HEK293 (cell line): Measurements from ENCODE around the gene COX17.

Experiments
- BCL11A ChIP-seq: fragments of 450-650 bp; formaldehyde crosslinking; IDR thresholded peaks from 2 replicates; pipeline ENCODE4 v1.5.1; 2016; ENCODE audit warnings: low read depth, missing biosample characterization, missing genetic modification characterization
- PBX3 ChIP-seq: sonication (generic); formaldehyde crosslinking; IDR thresholded peaks from 2 replicates; pipeline ENCODE4 v1.8.1; 2022; ENCODE audit warnings: mild to moderate bottlenecking, moderate library complexity, missing genetic modification reagents
- SETDB1 ChIP-seq: IDR thresholded peaks from one replicate; pipeline ENCODE4 v1.6.1; 2017; ENCODE audit warnings: mild to moderate bottlenecking, low read length, moderate library complexity, mixed read lengths; ENCODE audit not compliant: insufficient read length
- ZNF138 ChIP-seq: fragments of 450-650 bp; formaldehyde crosslinking; IDR thresholded peaks from 2 replicates; pipeline ENCODE4 v1.5.1; 2016; ENCODE audit warnings: missing biosample characterization, missing genetic modification characterization, borderline replicate concordance
- ZNF274 ChIP-seq, 2 experiments: fragments of 200-500 bp in 1 of 2; fragments of 450-650 bp in 1 of 2; sonication (Bioruptor generic) in 1 of 2; formaldehyde crosslinking in 1 of 2; IDR thresholded peaks; 2 replicates each; pipeline versions ENCODE4 v1.5.1 to v1.6.1; 2014 to 2016; ENCODE audit warnings: borderline replicate concordance in 1 of 2, inconsistent platforms in 1 of 2, low read length in 1 of 2, missing biosample characterization in 1 of 2, missing genetic modification characterization in 1 of 2
- ZNF280D ChIP-seq: fragments of 450-650 bp; formaldehyde crosslinking; IDR thresholded peaks from 2 replicates; pipeline ENCODE4 v1.5.1; 2016; ENCODE audit warnings: missing biosample characterization, missing genetic modification characterization

- TF ChIP-seq BCL11A (tag by site-specific recombination) (no peak), ZNF280D (tag by site-specific recombination) (no peak), ZNF274 (IDR thresholded peaks at IDR 0.05; ENCODE audit: low read length) (no peak), ZNF274 (tag by site-specific recombination; IDR thresholded peaks at IDR 0.05; ENCODE audit: borderline replicate concordance) (no peak), SETDB1 (no peak), PBX3 (CRISPR knock-in tag) (no peak), ZNF138 (tag by site-specific recombination) (no peak)
Observed at GRCh38 chr3:119647171-119647570, 30.0 kb downstream of the COX17 start.
